ENCODE results near the gene AKR7A2. TPM values are rescaled to one million over a fixed set of nuclear protein-coding genes. Genes with fewer than 3 reads are reported as not detected.

The AKR7A2 gene
- total and polyA plus RNA-seq, 9 of the 15 experiments (the other 6 are each of a cell fraction or from before 2014, with no cell fraction given): 2.0 to 78.4 (median 49.4) TPM

DNA sequence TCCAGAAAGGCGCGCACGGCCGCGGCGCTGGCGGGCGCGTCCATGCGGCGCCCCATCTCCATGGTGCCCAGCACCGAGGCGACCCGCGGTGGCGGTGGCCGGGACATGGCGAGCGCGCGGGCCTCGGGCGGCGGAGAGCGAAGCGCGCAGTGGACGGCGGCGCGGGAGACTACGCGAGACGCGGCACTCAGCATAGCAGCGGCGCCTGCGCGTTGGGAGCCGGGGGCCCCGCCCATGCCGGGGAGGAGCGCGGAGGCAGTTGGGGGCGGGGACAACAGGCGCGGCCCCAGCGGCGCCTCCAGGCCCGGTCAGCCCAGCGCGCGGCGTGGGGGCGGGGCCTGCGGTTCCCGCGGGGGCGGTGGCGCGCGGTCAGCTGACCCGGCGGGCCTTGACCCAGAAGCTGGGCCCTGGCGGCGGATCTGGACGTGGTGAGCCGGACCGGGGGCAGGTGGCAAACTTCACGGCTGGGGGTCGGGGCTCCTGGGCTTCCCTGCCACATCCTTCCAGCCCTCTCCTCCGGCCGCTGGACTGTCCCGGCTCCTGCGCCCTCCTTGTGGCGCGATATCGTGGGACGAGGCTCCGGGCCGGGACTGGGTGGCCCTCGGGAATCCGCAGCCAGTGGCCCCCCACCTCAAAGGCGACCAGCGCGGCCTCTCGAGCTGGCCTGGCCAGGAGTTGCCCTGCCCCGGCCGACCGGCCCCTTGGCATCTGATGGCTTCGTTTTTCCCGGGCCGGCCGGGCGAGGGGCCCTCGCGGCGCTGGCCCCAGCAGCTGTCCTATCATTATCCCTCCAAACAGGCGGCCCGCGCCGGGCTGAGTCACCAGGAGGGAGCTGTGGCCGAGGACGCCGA is at the start of gene AKR7A2, which contains the start of gene SLC66A1 (continued):
- TF ChIP-seq, protein P1, sequence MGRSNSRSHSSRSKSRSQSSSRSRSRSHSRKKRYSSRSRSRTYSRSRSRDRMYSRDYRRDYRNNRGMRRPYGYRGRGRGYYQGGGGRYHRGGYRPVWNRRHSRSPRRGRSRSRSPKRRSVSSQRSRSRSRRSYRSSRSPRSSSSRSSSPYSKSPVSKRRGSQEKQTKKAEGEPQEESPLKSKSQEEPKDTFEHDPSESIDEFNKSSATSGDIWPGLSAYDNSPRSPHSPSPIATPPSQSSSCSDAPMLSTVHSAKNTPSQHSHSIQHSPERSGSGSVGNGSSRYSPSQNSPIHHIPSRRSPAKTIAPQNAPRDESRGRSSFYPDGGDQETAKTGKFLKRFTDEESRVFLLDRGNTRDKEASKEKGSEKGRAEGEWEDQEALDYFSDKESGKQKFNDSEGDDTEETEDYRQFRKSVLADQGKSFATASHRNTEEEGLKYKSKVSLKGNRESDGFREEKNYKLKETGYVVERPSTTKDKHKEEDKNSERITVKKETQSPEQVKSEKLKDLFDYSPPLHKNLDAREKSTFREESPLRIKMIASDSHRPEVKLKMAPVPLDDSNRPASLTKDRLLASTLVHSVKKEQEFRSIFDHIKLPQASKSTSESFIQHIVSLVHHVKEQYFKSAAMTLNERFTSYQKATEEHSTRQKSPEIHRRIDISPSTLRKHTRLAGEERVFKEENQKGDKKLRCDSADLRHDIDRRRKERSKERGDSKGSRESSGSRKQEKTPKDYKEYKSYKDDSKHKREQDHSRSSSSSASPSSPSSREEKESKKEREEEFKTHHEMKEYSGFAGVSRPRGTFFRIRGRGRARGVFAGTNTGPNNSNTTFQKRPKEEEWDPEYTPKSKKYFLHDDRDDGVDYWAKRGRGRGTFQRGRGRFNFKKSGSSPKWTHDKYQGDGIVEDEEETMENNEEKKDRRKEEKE (IDR thresholded peaks at IDR 0.05; ENCODE audit: borderline replicate concordance in 1 of 2, control insufficient read depth in 1 of 2, low read depth in 2 of 2, low read length in 1 of 2): peak in 1 of 2 experiments; percentile 64; a peak in 1 of 4 replicates
- TF ChIP-seq FOXK1 (CRISPR knock-in tag; IDR thresholded peaks at IDR 0.05; ENCODE audit: borderline replicate concordance) (0 out of 2 replicates have a peak, but pooled peaks have one; percentile 77), TCF3 (CRISPR knock-in tag; IDR thresholded peaks at IDR 0.05) (peak; percentile 76), ZNF23 (CRISPR knock-in tag; IDR thresholded peaks at IDR 0.05) (no peak), PPARD (CRISPR knock-in tag; IDR thresholded peaks at IDR 0.05) (no peak), RCOR1 (IDR thresholded peaks at IDR 0.05; ENCODE audit: borderline replicate concordance in 1 of 2, low read depth in 2 of 2, low read length in 2 of 2) (no peak; a peak in 1 of 4 replicates), THRAP3 (IDR thresholded peaks at IDR 0.05; ENCODE audit: borderline replicate concordance) (no peak), SMAD3 (CRISPR knock-in tag; conservative IDR thresholded peaks at IDR 0.05) (0 out of 2 replicates have a peak, but pooled peaks have one; percentile 40), CEBPB (tag; IDR thresholded peaks at IDR 0.05) (no peak), SIN3B (IDR thresholded peaks at IDR 0.05; ENCODE audit: low read depth) (peak; percentile 80), POLR2AphosphoS2 (IDR thresholded peaks at IDR 0.05; ENCODE audit: low read length) (peak; percentile 3; the same call in 1 of the 2 replicates)
- TF ChIP-seq, protein P2, sequence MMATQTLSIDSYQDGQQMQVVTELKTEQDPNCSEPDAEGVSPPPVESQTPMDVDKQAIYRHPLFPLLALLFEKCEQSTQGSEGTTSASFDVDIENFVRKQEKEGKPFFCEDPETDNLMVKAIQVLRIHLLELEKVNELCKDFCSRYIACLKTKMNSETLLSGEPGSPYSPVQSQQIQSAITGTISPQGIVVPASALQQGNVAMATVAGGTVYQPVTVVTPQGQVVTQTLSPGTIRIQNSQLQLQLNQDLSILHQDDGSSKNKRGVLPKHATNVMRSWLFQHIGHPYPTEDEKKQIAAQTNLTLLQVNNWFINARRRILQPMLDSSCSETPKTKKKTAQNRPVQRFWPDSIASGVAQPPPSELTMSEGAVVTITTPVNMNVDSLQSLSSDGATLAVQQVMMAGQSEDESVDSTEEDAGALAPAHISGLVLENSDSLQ (IDR thresholded peaks at IDR 0.05): no peak
- TF ChIP-seq, protein P3, sequence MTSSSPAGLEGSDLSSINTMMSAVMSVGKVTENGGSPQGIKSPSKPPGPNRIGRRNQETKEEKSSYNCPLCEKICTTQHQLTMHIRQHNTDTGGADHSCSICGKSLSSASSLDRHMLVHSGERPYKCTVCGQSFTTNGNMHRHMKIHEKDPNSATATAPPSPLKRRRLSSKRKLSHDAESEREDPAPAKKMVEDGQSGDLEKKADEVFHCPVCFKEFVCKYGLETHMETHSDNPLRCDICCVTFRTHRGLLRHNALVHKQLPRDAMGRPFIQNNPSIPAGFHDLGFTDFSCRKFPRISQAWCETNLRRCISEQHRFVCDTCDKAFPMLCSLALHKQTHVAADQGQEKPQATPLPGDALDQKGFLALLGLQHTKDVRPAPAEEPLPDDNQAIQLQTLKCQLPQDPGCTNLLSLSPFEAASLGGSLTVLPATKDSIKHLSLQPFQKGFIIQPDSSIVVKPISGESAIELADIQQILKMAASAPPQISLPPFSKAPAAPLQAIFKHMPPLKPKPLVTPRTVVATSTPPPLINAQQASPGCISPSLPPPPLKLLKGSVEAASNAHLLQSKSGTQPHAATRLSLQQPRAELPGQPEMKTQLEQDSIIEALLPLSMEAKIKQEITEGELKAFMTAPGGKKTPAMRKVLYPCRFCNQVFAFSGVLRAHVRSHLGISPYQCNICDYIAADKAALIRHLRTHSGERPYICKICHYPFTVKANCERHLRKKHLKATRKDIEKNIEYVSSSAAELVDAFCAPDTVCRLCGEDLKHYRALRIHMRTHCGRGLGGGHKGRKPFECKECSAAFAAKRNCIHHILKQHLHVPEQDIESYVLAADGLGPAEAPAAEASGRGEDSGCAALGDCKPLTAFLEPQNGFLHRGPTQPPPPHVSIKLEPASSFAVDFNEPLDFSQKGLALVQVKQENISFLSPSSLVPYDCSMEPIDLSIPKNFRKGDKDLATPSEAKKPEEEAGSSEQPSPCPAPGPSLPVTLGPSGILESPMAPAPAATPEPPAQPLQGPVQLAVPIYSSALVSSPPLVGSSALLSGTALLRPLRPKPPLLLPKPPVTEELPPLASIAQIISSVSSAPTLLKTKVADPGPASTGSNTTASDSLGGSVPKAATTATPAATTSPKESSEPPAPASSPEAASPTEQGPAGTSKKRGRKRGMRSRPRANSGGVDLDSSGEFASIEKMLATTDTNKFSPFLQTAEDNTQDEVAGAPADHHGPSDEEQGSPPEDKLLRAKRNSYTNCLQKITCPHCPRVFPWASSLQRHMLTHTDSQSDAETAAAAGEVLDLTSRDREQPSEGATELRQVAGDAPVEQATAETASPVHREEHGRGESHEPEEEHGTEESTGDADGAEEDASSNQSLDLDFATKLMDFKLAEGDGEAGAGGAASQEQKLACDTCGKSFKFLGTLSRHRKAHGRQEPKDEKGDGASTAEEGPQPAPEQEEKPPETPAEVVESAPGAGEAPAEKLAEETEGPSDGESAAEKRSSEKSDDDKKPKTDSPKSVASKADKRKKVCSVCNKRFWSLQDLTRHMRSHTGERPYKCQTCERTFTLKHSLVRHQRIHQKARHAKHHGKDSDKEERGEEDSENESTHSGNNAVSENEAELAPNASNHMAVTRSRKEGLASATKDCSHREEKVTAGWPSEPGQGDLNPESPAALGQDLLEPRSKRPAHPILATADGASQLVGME (CRISPR knock-in tag; IDR thresholded peaks at IDR 0.05): peak; percentile 84; the same call in 1 of the 2 replicates

Measured in K562 (cell line).